ENCODE results near the gene TUBB2B.

GRCh38 chr6:3232017-3232945, 4.8 kb upstream of the TUBB2B start:
- TF ChIP-seq CTCF (IDR thresholded peaks at IDR 0.05): no peak
- no peak for TF ChIP-seq EZH2 (IDR thresholded peaks at IDR 0.05; ENCODE audit: borderline replicate concordance, insufficient read depth, low read depth, low read length, poor library complexity, severe bottlenecking)
